ENCODE data around the gene TBCB. TPM values are rescaled to one million over a fixed set of nuclear protein-coding genes. Genes with fewer than 3 reads are reported as not detected.

Gene TBCB
- polyA plus RNA-seq, 1 of the 3 experiments (the other 2 are of a cell fraction), result 712 TPM

GRCh38 chr19:36160821-36161596 lies 45.7 kb downstream of the TBCB start:
- H3K4me2 ChIP-seq, result no peak overlapping the region
- no peaks in the 10 kb centered on the region for H4K20me1 ChIP-seq (ENCODE audit: insufficient read depth)
- WGBS (ENCODE audit: low lambda C conversion rate), result 90% methylated on average over 7 of the region's 7 CpGs
- H3K27me3 ChIP-seq (ENCODE audit: insufficient read depth), result no peaks in the 10 kb centered on the region
- POLR2A ChIA-PET, result no interaction called here
- H3K36me3 ChIP-seq (replicated peaks in 1 of 2; ENCODE audit: control insufficient read depth in 1 of 2, insufficient read depth in 2 of 2, low read length in 1 of 2), result no peaks in the 10 kb centered on the region
- no peak overlapping the region for H2AFZ ChIP-seq (ENCODE audit: low read depth)
- no peak overlapping the region for H3K4me3 ChIP-seq (ENCODE audit: low read depth in 2 of 2, low read length in 1 of 2)
- CTCF ChIA-PET, result interaction anchor here (1.9 kb wide), 1 partner anchor 33 kb away, joined by 6 read pairs; no protein-coding TSS in a partner anchor
- TF ChIP-seq CTCF (IDR thresholded peaks at IDR 0.05), result no peak
- no peak for TF ChIP-seq FOSL2 (IDR thresholded peaks at IDR 0.05; ENCODE audit: borderline replicate concordance, low read depth)
- no peak for TF ChIP-seq YY1 (IDR thresholded peaks at IDR 0.05; ENCODE audit: low read depth)
- no peak for TF ChIP-seq PBX3 (IDR thresholded peaks at IDR 0.05)
- TF ChIP-seq, protein P1, sequence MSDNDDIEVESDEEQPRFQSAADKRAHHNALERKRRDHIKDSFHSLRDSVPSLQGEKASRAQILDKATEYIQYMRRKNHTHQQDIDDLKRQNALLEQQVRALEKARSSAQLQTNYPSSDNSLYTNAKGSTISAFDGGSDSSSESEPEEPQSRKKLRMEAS (IDR thresholded peaks at IDR 0.05; ENCODE audit: low read depth), result no peak
- TF ChIP-seq, protein P2, sequence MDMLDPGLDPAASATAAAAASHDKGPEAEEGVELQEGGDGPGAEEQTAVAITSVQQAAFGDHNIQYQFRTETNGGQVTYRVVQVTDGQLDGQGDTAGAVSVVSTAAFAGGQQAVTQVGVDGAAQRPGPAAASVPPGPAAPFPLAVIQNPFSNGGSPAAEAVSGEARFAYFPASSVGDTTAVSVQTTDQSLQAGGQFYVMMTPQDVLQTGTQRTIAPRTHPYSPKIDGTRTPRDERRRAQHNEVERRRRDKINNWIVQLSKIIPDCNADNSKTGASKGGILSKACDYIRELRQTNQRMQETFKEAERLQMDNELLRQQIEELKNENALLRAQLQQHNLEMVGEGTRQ (IDR thresholded peaks at IDR 0.05; ENCODE audit: borderline replicate concordance, low read depth, low read length), result no peak
- TF ChIP-seq TAF1 (IDR thresholded peaks at IDR 0.05; ENCODE audit: borderline replicate concordance, low read depth, low read length), result no peak
- no peak for TF ChIP-seq JUND (IDR thresholded peaks at IDR 0.05)
- TF ChIP-seq, protein P3, sequence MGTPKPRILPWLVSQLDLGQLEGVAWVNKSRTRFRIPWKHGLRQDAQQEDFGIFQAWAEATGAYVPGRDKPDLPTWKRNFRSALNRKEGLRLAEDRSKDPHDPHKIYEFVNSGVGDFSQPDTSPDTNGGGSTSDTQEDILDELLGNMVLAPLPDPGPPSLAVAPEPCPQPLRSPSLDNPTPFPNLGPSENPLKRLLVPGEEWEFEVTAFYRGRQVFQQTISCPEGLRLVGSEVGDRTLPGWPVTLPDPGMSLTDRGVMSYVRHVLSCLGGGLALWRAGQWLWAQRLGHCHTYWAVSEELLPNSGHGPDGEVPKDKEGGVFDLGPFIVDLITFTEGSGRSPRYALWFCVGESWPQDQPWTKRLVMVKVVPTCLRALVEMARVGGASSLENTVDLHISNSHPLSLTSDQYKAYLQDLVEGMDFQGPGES (IDR thresholded peaks at IDR 0.05; ENCODE audit: low read depth, low read length), result no peak
- no peak for TF ChIP-seq MXI1 (IDR thresholded peaks at IDR 0.05; ENCODE audit: low read depth, low read length)
- TF ChIP-seq TCF12 (IDR thresholded peaks at IDR 0.05), result no peak
- TF ChIP-seq FOXJ3 (CRISPR knock-in tag; IDR thresholded peaks at IDR 0.05), result no peak
- TF ChIP-seq EZH2phosphoT487 (IDR thresholded peaks at IDR 0.05; ENCODE audit: borderline replicate concordance, low read depth), result no peak
- H3K79me2 ChIP-seq (ENCODE audit: insufficient read depth), result no peaks in the 10 kb centered on the region
- no peak overlapping the region for H3K27ac ChIP-seq (ENCODE audit: low read depth in 2 of 2, low read length in 1 of 2)
- no peak for DNase-seq
- no peak overlapping the region for H3K9ac ChIP-seq
- H3K9me2 ChIP-seq, result no peaks in the 10 kb centered on the region
- no peaks in the 10 kb centered on the region for H3K4me1 ChIP-seq (ENCODE audit: control insufficient read depth in 1 of 2, insufficient read depth in 2 of 2, low read depth in 1 of 2, low read length in 1 of 2)
- no peaks in the 10 kb centered on the region for H3F3A ChIP-seq (replicated peaks; ENCODE audit: insufficient read depth)
- H3K9me3 ChIP-seq, result no peaks in the 10 kb centered on the region
